Activated naive CD8-positive, alpha-beta T cell (primary cell): ENCODE measurements around the gene CCDC57.

Source experiments
- H3K27ac Mint-ChIP-seq: one replicate; pipeline ENCODE4 v1.8.0; 2021; ENCODE audit warnings: mixed read lengths
- H3K27me3 Mint-ChIP-seq: one replicate; pipeline ENCODE4 v1.8.0; 2021; ENCODE audit warnings: mixed read lengths
- H3K36me3 Mint-ChIP-seq: one replicate; pipeline ENCODE4 v1.8.0; 2021; ENCODE audit warnings: mixed read lengths
- H3K4me1 Mint-ChIP-seq: one replicate; pipeline ENCODE4 v1.8.0; 2021; ENCODE audit warnings: low read depth, mixed read lengths
- H3K4me3 Mint-ChIP-seq: one replicate; pipeline ENCODE4 v1.8.0; 2021; ENCODE audit warnings: mild to moderate bottlenecking, mixed read lengths
- H3K9me3 Mint-ChIP-seq: one replicate; pipeline ENCODE4 v1.8.0; 2021; ENCODE audit warnings: low read depth, mixed read lengths

The CCDC57 gene

DNA sequence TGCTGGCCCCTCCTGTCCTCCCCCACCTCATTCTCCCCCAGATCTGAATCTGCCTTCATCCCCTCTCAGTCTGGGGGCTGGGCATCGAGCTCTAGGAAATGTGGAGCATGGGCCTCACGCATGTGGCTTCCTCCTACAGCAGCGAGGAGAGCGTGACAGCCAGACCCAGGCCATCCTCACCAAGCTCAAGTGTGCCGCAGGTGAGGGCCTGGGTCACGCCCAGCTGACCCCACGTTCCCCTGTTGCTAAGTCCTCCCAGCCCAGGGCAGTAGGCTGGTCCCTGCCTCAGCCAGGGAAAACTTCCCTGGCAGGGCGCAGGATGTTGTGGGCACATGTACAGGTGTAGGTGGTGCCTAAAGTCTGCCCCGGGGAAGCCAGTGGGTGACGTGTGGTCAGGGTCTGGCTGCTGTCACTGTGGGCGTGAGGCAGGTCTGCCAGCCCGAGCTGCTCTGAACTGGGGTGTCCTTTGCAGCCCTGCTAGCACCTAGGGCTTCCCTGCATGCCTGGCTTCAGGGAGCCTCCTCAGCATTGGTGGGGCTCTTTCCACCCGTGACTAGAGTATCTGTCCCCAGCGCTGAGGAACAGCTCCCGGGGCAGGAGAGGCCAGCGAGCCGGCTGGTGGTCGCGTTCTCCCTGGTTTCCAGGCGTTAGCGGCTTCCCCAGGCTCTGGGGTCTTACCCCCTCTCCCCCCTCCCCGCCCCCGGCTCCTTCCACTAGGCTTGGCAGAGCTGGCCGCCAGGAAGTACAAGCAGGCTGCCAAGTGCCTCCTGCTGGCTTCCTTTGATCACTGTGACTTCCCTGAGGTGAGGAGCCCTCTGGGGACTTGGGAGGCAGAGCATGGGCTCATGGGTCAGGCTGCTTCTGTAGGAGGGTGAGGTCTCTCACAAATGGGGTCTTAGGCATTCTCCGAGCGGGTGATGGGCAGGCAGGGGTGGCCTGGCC lies 157.3 kb downstream of the CCDC57 start:
- H3K27me3 Mint-ChIP-seq = no peaks in the 10 kb centered on the region
- H3K27ac Mint-ChIP-seq = no peak overlapping the region
- H3K4me1 Mint-ChIP-seq = peaks cover 11% of the 10 kb centered on the region
- no peaks in the 10 kb centered on the region for H3K36me3 Mint-ChIP-seq
- H3K4me3 Mint-ChIP-seq = peak overlapping the region; percentile 13
- no peaks in the 10 kb centered on the region for H3K9me3 Mint-ChIP-seq

- Mint-ChIP-seq H3K36me3 (no peaks in the 10 kb centered on the region), H3K27me3 (no peaks in the 10 kb centered on the region), H3K4me3 (peak overlapping the region; percentile 13), H3K9me3 (no peaks in the 10 kb centered on the region), H3K4me1 (peaks cover 12% of the 10 kb centered on the region), H3K27ac (no peak overlapping the region)
Observed at GRCh38 chr17:82054351-82055022, 158.2 kb downstream of the CCDC57 start.

DNA sequence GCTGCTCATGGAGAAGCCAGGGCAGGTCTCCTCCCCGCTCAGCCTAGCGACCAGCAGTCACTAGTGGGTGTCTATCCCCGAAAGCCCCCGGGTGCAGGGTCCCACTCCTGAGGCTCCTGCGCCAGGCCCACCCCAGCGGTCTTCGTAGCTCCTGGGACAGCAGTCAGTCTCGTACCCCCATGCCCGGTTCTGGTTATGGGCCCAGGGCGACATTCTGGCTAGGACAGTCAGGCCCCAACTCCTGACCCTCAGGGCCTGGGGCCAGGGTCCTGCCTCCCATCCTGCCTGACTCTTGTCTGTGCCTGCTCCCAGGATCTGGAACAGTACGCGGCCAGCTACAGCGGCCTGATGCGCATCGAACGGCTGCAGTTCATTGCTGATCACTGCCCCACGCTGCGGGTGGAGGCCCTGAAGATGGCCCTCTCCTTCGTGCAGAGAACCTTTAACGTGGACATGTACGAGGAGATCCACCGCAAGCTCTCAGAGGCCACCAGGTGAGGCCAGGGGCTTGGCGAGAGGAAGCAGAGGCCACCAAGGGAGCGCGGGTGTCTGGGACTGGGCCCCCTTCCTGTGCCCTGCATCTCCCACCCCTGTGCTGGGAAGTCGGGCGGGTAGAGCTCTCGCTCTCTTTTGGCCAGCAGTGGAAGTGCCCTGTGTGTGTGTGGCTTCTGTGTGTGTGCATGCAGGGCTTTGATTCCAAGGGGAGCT lies 158.9 kb downstream of the CCDC57 start:
- Mint-ChIP-seq H3K9me3 (no peaks in the 10 kb centered on the region), H3K27ac (no peak overlapping the region), H3K4me3 (peak overlapping the region; percentile 84), H3K4me1 (peaks cover 12% of the 10 kb centered on the region), H3K36me3 (no peaks in the 10 kb centered on the region), H3K27me3 (no peaks in the 10 kb centered on the region)

DNA sequence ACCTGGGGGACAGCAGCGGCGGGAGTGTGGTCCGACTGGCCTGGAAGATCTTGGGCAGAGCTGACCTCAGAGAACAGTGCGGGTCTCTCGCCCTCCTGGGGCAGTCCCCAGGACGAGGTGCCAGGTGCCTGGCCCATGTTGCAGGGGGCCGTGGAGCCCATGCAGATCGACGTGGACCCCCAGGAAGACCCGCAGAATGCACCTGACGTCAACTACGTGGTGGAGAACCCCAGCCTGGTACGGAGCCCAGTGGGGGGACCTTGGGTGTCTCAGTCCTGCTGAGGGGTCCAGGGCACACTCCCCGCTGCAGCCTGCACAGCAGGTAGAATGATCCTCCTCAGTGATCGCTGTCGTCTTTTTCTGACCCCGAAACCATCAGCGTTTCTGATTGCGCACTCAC lies 159.5 kb downstream of the CCDC57 start:
- no peak overlapping the region for H3K27ac Mint-ChIP-seq
- no peaks in the 10 kb centered on the region for H3K36me3 Mint-ChIP-seq
- peak overlapping the region; percentile 84 for H3K4me3 Mint-ChIP-seq
- H3K4me1 Mint-ChIP-seq = peaks cover 12% of the 10 kb centered on the region
- no peaks in the 10 kb centered on the region for H3K9me3 Mint-ChIP-seq
- H3K27me3 Mint-ChIP-seq = no peaks in the 10 kb centered on the region

DNA sequence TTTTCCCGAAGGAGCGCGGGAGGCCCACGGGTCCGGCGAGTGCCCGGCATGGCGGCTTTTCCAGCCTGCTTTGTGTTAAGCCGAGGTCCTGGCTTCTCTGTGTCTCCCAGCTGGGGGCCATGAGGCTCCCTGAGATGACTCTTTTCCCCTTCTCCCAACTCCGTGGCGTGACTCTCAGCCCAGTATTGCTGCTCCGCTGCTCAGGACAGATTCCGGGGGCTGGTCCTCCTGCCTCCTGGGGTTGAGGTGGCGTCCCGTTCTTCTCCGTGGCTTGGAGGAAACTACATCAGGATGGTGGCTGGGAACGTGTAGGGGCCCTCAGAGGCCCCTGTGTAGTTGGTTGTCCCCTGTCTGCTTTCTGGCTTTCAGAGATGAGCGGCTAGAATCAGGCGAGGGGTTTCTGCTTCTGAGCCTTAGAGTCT lies 160.0 kb downstream of the CCDC57 start:
- H3K4me3 Mint-ChIP-seq = peak overlapping the region; percentile 84
- H3K4me1 Mint-ChIP-seq = peaks cover 12% of the 10 kb centered on the region
- no peaks in the 10 kb centered on the region for H3K27me3 Mint-ChIP-seq
- H3K9me3 Mint-ChIP-seq = no peaks in the 10 kb centered on the region
- no peaks in the 10 kb centered on the region for H3K36me3 Mint-ChIP-seq
- H3K27ac Mint-ChIP-seq = no peak overlapping the region

DNA sequence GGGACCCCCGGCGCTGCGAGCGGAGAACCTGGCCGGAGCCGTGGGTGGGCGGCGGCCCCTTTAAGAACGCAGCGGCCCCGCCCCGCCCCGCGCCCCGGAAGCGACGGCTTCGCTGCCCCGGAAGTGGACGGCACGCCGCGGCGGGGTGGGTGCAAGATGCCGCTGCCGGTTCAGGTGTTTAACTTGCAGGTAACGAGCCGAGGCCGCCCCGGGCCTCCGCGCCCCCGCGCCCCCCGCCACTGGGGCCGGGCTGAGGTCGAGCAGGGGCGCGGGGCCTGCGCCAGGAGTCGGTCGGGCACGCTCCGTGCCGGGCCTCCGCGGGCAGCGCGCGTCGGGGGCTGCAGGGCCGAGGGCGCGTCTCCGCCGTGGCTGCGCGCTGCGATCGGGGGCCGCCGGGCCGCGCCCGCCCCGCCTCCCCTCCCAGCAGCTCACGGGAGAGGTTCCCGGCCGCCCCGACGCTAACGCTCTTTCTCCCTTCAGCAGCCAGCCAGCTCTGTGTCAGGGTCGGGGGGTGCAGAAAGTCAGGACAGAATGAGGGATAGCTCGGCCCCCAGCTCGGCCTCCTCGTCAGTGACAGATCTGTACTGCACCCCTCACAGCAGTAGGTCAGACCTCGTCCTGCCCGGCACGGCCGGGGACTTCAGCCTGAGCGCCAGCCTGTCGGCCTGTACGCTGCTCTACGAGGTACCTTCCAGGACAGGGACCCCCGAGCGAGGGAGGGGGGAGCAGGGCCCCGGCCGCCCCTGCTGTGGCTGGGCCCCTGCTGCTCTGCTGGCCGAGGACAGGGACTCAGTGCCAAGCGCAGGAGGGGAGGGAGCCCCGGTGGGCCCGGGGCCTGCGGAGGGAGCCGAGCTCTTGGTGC lies 160.6 kb downstream of the CCDC57 start, which contains the start of the genes GPS1 and RFNG:
Gene GPS1 (plus strand): TSS at position 123 of the 862 bp plus-strand sequence. CDS start 34 bp downstream, at position 157.
Gene RFNG (minus strand): TSS at position 36 of the 862 bp plus-strand sequence. CDS start 45 bp downstream, outside the sequence.
- H3K27ac Mint-ChIP-seq = peak within 1 kb of the TSS; percentile 79
- no peaks in the 10 kb centered on the region for H3K27me3 Mint-ChIP-seq
- H3K4me1 Mint-ChIP-seq = peaks cover 13% of the 10 kb centered on the region
- H3K36me3 Mint-ChIP-seq = no peaks in the 10 kb centered on the region
- no peaks in the 10 kb centered on the region for H3K9me3 Mint-ChIP-seq
- peak within 1 kb of the TSS; percentile 88 for H3K4me3 Mint-ChIP-seq
